Brain microvascular endothelial cell (primary cell): Measurements from ENCODE around the gene SIGLECL1.

Experiments
- DNase-seq: peaks from one replicate; pipeline ENCODE4 v3.0.0-alpha.2; 2020
- H3K27ac ChIP-seq: fragments of 250-450 bp; sonication (Bioruptor Pico); 2 replicates; pipeline ENCODE4 v1.5.1; 2020; ENCODE audit warnings: mild to moderate bottlenecking, moderate library complexity
- H3K27me3 ChIP-seq: fragments of 250-450 bp; sonication (Bioruptor Pico); replicated peaks from 2 replicates; pipeline ENCODE4 v1.5.1; 2020; ENCODE audit warnings: mild to moderate bottlenecking
- H3K36me3 ChIP-seq: fragments of 250-450 bp; sonication (Bioruptor Pico); replicated peaks from 2 replicates; pipeline ENCODE4 v1.5.1; 2020; ENCODE audit warnings: mild to moderate bottlenecking
- H3K4me3 ChIP-seq: 2 replicates; pipeline ENCODE4 v1.5.1; 2011; ENCODE audit warnings: low read depth, mild to moderate bottlenecking, control low read depth, low read length, moderate library complexity
- in situ Hi-C: cut with HindIII; loops from 2 replicates; pipeline ENCODE4 v1.10.0; 2017; ENCODE audit warnings: low sequenced_read_pairs, low pct_ligation_motif_present
- TF ChIP-seq, protein P1 (sequence below): IDR thresholded peaks from 2 replicates; pipeline ENCODE4 v1.5.1; 2011; ENCODE audit warnings: low read depth, mild to moderate bottlenecking, moderate library complexity, low read length, control low read depth, inconsistent platforms; ENCODE audit errors: missing control alignments

The SIGLECL1 gene

DNA sequence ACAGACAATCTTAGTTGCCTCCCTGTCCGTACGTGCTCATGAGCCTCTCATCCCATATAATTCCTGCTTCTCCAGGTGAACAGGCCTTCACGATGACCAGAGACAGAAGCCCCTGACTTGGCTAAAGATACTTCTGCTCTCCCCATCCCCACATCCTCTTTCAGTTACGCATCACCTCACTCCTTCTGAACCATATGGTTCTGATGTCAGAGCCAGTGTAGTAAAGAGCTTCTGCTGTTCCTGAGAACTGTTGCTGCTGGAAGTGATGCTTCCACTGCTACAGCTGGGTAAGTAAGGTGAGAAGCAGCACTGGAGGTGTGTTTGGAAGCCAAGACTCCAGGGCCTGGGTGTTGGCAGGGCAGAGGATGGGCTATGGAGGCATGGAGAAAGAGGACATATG, 12.9 kb downstream of the SIGLECL1 start:
- in situ Hi-C loops, result no loop called here
- H3K27me3 ChIP-seq, result no peaks in the 10 kb centered on the region
- no peaks in the 10 kb centered on the region for H3K36me3 ChIP-seq
- H3K27ac ChIP-seq, result no peak overlapping the region
- TF ChIP-seq, protein P1, sequence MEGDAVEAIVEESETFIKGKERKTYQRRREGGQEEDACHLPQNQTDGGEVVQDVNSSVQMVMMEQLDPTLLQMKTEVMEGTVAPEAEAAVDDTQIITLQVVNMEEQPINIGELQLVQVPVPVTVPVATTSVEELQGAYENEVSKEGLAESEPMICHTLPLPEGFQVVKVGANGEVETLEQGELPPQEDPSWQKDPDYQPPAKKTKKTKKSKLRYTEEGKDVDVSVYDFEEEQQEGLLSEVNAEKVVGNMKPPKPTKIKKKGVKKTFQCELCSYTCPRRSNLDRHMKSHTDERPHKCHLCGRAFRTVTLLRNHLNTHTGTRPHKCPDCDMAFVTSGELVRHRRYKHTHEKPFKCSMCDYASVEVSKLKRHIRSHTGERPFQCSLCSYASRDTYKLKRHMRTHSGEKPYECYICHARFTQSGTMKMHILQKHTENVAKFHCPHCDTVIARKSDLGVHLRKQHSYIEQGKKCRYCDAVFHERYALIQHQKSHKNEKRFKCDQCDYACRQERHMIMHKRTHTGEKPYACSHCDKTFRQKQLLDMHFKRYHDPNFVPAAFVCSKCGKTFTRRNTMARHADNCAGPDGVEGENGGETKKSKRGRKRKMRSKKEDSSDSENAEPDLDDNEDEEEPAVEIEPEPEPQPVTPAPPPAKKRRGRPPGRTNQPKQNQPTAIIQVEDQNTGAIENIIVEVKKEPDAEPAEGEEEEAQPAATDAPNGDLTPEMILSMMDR, result no peak
- no peak for DNase-seq
- H3K4me3 ChIP-seq, result no peak overlapping the region

DNA sequence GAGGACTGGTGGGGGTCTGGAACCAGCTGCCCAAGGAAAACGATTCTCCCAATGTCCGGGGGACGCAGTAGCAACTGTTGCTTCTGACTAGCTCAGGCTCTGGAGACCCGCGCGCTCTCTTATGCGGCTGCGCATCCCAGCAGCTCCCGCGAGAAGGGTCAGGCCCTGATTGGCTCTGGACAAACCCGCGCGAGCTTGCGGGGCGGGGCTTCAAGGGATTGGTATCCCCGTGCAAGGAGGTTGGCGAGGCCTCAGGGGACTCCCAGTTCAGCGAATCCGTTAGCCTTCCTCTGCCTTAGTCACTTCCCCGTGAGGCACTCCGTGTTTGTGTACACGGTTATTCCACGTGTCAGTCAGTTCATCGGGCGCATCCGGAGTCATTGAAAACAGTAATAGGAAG, 20.2 kb downstream of the SIGLECL1 start:
- TF ChIP-seq, protein P1, result no peak
- in situ Hi-C loops, result no loop called here

GRCh38 chr19:51272183-51272810, 21.4 kb downstream of the SIGLECL1 start:
- H3K27ac ChIP-seq, result no peak overlapping the region
- H3K27me3 ChIP-seq, result no peaks in the 10 kb centered on the region
- H3K36me3 ChIP-seq, result no peaks in the 10 kb centered on the region
- H3K4me3 ChIP-seq, result no peak overlapping the region
- TF ChIP-seq, protein P1, result no peak
- in situ Hi-C loops, result no loop called here
- no peak for DNase-seq

More for the DNA sequence above, 20.2 kb downstream of the SIGLECL1 start:
- Histone ChIP-seq H3K27me3 (no peaks in the 10 kb centered on the region), H3K36me3 (no peaks in the 10 kb centered on the region), H3K4me3 (no peak overlapping the region), H3K27ac (no peak overlapping the region)
- DNase-seq, result no peak

GRCh38 chr19:51274049-51274770, 23.3 kb downstream of the SIGLECL1 start:
- H3K36me3 ChIP-seq, result no peaks in the 10 kb centered on the region
- no peak for DNase-seq
- no peak overlapping the region for H3K4me3 ChIP-seq
- TF ChIP-seq, protein P1, result no peak
- in situ Hi-C loops, result no loop called here
- H3K27me3 ChIP-seq, result no peaks in the 10 kb centered on the region
- H3K27ac ChIP-seq, result no peak overlapping the region

DNA sequence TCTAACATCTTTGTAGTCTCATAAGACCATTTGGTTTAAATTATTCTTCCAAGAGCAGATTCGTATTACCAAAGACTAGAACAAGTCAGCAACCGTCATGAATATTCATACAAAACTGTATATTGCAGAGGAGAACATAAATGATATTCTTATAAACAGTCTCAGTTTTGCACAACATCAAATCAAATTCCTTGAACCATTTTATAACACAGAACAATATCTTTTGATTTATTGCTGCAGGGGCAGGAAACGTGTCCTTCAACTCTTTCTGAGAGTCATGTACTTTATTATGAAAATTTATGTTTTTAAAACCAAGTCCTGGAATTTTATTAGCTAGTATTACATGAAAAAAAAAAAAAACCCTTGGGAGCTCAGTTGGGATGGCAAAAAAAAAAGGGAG, 26.2 kb downstream of the SIGLECL1 start:
- in situ Hi-C loops, result no loop called here
- Histone ChIP-seq H3K36me3 (no peaks in the 10 kb centered on the region), H3K27me3 (no peaks in the 10 kb centered on the region), H3K27ac (no peak overlapping the region), H3K4me3 (no peak overlapping the region)
- TF ChIP-seq, protein P1, result no peak
- DNase-seq, result no peak
